GM19467 (cell line): Measurements from ENCODE around the gene GRPEL2.
"Not testable (repeated sequence)": the region's sequence is repeated elsewhere in the genome, so short reads cannot be mapped to it uniquely, and the experiment has no call there.

ENCODE experiments used
- ATAC-seq: cut with Tn5 transposase; IDR thresholded peaks from one replicate; pipeline ENCODE4 v1.9.1; 2021; ENCODE audit warnings: mild to moderate bottlenecking, moderate library complexity; ENCODE audit not compliant: unreplicated experiment

The GRPEL2 gene

GRCh38 chr5:149374801-149375200 lies 29.5 kb downstream of the GRPEL2 start:
- ATAC-seq = no peak

GRCh38 chr5:149375434-149375833 lies 30.1 kb downstream of the GRPEL2 start:
- no peak for ATAC-seq

- no peak for ATAC-seq
Observed at GRCh38 chr5:149376104-149376503, 30.8 kb downstream of the GRPEL2 start.

GRCh38 chr5:149376711-149377447 lies 31.6 kb downstream of the GRPEL2 start:
- ATAC-seq = no peak

- no peak for ATAC-seq
Observed at GRCh38 chr5:149378241-149378820, 33.0 kb downstream of the GRPEL2 start.

- no peak for ATAC-seq
Observed at GRCh38 chr5:149379177-149379761, 34.0 kb downstream of the GRPEL2 start, which contains the start of gene IL17B. IL17B (minus strand) TSS chr5:149379292; CDS start chr5:149379225, 67 bp downstream.

- no peak for ATAC-seq
Observed at GRCh38 chr5:149379818-149380374, 34.6 kb downstream of the GRPEL2 start.

GRCh38 chr5:149380466-149381121 lies 35.3 kb downstream of the GRPEL2 start:
- ATAC-seq = no peak

- ATAC-seq = no peak
Observed at GRCh38 chr5:149381261-149381985, 36.1 kb downstream of the GRPEL2 start.

- peak; percentile 71 for ATAC-seq
Observed at GRCh38 chr5:149381986-149382338, 36.7 kb downstream of the GRPEL2 start.

- ATAC-seq = no peak
Observed at GRCh38 chr5:149382517-149383220, 37.4 kb downstream of the GRPEL2 start.

GRCh38 chr5:149383399-149383798 lies 38.1 kb downstream of the GRPEL2 start:
- no peak for ATAC-seq

- ATAC-seq = no peak
Observed at GRCh38 chr5:149386166-149386565, 40.9 kb downstream of the GRPEL2 start.

- ATAC-seq = no peak
Observed at GRCh38 chr5:149387081-149387631, 41.9 kb downstream of the GRPEL2 start.

GRCh38 chr5:149387982-149388381 lies 42.7 kb downstream of the GRPEL2 start:
- no peak for ATAC-seq

- no peak for ATAC-seq
Observed at GRCh38 chr5:149388498-149389190, 43.3 kb downstream of the GRPEL2 start.

- no peak for ATAC-seq
Observed at GRCh38 chr5:149389552-149390495, 44.5 kb downstream of the GRPEL2 start.

- not testable (repeated sequence) for ATAC-seq
Observed at GRCh38 chr5:149391076-149391475, 45.8 kb downstream of the GRPEL2 start.
